Inflammatory macrophage (primary cell): ENCODE data around the gene ITGB1BP2.
"Not testable (repeated sequence)": the region's sequence is repeated elsewhere in the genome, so short reads cannot be mapped to it uniquely, and the experiment has no call there.

Experiments used
- DNase-seq, 2 donors: peaks; one replicate each; pipeline ENCODE4 v3.0.0-alpha.2; 2020 to 2022
- total RNA-seq, 18 experiments: gene quantifications; one replicate each; lab custom pipeline; 2026; ENCODE audit warnings: mixed read lengths in 6 of 18, inconsistent platforms in 2 of 18; lab: John Stamatoyannopoulos, UW

Gene ITGB1BP2
- total RNA-seq, result 0.16 to 1.2 (median 0.46) reads per million in 18 experiments

DNA sequence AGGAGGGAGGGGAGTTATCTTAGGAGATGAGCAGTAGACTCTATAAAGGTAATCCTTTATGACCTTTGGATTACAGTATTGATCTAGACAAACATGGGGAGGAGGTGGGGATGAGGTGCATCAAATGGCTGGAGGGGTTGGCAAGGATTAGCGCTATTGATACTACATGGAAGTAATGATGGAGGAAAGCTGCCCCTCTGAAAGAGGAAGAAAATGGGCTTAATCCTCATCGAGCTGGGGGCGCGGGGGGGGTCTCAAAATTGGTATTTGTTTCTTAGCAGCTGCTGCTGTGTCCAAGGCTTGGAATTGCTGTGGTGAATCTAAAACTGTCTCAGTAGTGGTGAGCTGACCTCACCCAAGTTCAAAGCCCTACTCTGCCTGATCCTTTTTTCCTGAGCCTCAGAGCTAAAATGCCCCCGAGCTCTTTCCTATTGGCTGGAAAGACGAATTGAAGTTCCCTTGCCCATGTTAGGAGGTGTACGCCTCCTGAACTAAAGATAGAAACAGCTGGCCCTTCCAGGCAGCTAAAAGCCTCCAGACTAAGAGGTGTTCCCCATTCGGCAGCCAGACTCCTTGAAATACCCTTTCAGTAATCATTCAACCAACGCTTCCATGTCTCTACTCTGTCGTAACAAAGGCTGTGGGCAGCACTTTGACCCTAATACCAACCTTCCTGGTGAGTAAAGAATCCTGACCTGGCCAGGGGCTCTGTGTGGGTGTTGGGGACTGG, at the start of gene ITGB1BP2:
ITGB1BP2 (plus strand) TSS at position 556 of the 730 bp plus-strand sequence; CDS start at position 613, 57 bp downstream.
- peak; percentile 28 to 55 for DNase-seq

DNA sequence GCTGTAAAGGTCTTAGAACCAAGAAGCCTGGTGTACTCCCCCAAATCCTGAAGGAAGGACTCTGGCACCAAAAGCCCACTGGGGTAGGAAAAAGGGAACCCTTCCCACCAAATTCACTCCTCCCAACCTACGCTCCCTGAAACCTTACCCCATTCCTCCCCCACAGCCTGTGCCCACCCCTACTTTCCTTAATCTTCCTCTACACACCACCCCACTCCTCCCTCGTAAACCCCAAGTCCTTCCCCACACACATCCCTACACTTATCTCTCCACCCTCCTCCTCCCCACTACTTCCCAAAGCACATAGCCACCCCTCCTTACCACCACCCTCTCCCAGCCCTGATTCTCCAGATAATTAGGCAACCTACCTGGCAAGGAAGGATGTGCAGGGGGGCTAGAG, 49.3 kb upstream of the ITGB1BP2 start:
- DNase-seq, result no peak

- peak; percentile 26 to 40 for DNase-seq
Measured at GRCh38 chrX:71253253-71254091, 48.1 kb upstream of the ITGB1BP2 start.

GRCh38 chrX:71254092-71254963, 47.2 kb upstream of the ITGB1BP2 start, which contains the start of gene ZMYM3:
Gene ZMYM3, minus strand, starts transcription at chrX:71254140. Its CDS starts 885 bp downstream, at chrX:71253255.
- DNase-seq, result peak; percentile 75 to 81

- no peak for DNase-seq
Measured at GRCh38 chrX:71256051-71256450, 45.5 kb upstream of the ITGB1BP2 start.

DNA sequence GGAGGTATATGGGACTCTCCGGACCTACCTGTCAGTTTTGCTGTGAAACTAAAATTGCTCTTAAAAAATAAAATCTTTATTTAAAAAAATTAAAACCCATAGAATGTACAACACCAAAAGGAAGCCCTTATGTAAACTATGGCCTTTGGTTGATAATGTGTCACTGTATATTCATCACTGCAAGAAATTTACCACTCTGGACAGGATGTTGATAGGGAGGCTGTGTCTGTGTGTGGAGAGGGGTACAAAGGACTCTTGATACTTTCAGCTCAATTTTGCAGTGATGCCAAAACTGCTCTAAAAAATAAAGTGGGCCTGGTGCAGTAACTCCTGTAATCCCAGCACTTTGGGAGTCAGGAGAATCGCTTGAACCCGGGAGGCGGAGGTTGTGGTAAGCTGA, 44.7 kb upstream of the ITGB1BP2 start:
- DNase-seq, result no peak

DNA sequence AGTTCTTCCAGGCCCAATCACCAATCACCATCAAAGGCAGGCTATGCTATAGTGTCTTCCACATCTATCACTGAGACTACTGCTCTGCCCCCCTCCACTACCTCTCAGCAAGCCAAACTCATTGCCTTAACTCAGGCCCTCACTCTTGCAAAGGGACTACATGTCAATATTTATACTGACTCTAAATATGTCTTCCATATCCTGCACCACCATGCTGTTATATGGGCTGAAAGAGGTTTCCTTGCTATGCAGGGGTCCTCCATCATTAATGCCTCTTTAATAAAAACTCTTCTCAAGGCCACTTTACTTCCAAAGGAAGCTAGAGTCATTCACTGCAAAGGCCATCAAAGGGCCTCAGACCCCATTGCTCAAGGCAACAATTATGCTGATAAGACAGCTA, 32.9 kb upstream of the ITGB1BP2 start:
- not testable (repeated sequence) for DNase-seq

DNA sequence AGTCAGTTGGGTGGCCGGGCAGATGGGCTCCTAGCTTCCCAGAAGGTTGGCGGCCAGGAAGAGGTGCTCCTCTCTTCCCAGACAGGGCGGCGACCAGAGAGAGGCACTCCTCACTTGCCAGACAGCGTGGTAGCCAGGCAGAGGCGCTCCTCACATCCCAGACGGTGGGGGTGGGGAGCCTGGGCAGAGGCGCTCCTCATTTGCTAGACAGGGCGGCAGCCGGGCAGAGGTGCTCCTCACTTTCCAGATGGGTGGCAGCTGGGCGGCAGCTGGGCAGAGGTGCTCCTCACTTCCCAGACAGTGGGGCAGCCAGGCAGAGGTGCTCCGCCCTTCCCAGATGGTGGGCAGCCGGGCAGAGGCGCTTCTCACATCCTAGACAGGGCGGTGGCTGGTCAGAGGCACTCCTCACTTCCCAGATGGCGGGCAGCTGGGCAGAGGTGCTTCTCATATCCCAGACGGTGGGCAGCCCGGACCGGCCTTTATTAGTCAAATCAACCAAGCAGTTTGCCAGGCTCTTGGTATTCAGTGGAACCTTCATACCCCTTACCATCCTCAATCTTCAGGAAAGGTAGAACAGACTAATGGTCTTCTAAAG, 31.7 kb upstream of the ITGB1BP2 start:
- no peak for DNase-seq

DNA sequence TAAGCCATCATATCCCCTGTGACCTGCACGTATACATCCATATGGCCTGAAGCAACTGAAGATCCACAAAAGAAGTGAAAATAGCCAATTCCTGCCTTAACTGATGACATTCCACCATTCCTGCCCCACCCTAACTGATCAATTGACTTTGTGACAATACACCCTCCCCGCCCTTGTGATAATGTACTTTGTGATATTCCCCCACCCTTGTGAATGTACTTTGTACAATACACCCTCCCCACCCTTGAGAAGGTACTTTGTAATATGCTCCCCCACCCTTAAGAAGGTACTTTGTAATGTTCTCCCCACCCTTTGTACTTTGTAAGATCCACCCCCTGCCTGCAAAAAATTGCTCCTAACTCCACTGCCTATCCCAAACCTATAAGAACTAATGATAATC, 29.2 kb upstream of the ITGB1BP2 start:
- not testable (repeated sequence) for DNase-seq

- DNase-seq, result peak in 1 of 2 donors; percentile 2
Measured at GRCh38 chrX:71281300-71281699, 20.2 kb upstream of the ITGB1BP2 start.

- no peak for DNase-seq
Measured at GRCh38 chrX:71282514-71283402, 18.8 kb upstream of the ITGB1BP2 start.

- peak; percentile 98 for DNase-seq
Measured at GRCh38 chrX:71283403-71284143, 18.0 kb upstream of the ITGB1BP2 start, which contains the start of gene NONO. Gene NONO, plus strand, starts transcription at chrX:71283635. Its CDS starts 7,003 bp downstream, at chrX:71290638.

- no peak for DNase-seq
Measured at GRCh38 chrX:71285929-71286328, 15.6 kb upstream of the ITGB1BP2 start.

- no peak for DNase-seq
Measured at GRCh38 chrX:71291381-71291780, 10.2 kb upstream of the ITGB1BP2 start.

- DNase-seq, result no peak
Measured at GRCh38 chrX:71292669-71293365, 8.7 kb upstream of the ITGB1BP2 start.

GRCh38 chrX:71296806-71297205, 4.7 kb upstream of the ITGB1BP2 start:
- DNase-seq, result no peak

DNA sequence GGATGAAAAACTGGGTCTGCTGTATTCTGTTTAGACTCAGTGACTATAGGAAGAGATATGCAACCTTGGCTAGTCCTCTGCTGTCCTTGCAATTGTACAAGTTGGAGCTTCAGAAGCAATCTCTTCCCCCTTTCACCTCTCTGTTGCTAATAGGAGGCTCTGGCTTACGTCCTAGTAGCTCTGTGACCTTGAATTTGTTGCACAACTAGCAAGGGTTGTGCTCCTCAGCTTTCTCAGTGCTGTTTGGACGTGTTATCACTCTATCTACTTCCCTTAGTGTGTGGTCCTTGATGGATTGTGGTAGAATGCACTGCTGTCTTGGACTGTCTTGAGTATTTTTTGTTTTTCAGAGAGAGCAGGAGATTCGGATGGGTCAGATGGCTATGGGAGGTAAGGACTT, 3.4 kb upstream of the ITGB1BP2 start:
- no peak for DNase-seq

DNA sequence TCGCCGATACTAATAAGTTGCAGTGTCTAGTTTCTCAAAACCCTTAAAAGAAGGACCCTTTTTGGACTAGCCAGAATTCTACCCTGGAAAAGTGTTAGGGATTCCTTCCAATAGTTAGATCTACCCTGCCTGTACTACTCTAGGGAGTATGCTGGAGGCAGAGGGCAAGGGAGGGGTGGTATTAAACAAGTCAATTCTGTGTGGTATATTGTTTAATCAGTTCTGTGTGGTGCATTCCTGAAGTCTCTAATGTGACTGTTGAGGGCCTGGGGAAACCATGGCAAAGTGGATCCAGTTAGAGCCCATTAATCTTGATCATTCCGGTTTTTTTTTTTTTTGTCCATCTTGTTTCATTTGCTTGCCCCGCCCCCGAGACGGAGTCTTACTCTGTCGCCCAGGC, 1.5 kb upstream of the ITGB1BP2 start:
- not testable (repeated sequence) for DNase-seq

GRCh38 chrX:71300495-71300894, 1.1 kb upstream of the ITGB1BP2 start:
- DNase-seq, result not testable (repeated sequence)
